Measurements from ENCODE around the gene NAA15.

NAA15 gene

GRCh38 chr4:139304920-139305319, 3.6 kb downstream of the NAA15 start:
- H3K27ac ChIP-seq (ENCODE audit: extremely low read depth, low read depth, low read length) = no peak overlapping the region
- H3K9me3 ChIP-seq (ENCODE audit: control insufficient read depth, insufficient read depth, low read depth, low read length) = no peaks in the 10 kb centered on the region
- CTCF ChIA-PET = no interaction called here
- TF ChIP-seq ZNF777 (tag by site-specific recombination; IDR thresholded peaks at IDR 0.05; ENCODE audit: borderline replicate concordance) = no peak
- no peak for TF ChIP-seq ZNF658 (tag by site-specific recombination; IDR thresholded peaks at IDR 0.05)
- peak; percentile 75 for TF ChIP-seq ZNF146 (tag by site-specific recombination; IDR thresholded peaks at IDR 0.05)
- no peaks in the 10 kb centered on the region for H3K4me1 ChIP-seq (ENCODE audit: control insufficient read depth, insufficient read depth, low read length)
- POLR2A ChIA-PET = no interaction called here
- H3K4me3 ChIP-seq (ENCODE audit: low read depth, low read length) = no peak overlapping the region
- H3K36me3 ChIP-seq (ENCODE audit: control insufficient read depth in 2 of 2, insufficient read depth in 1 of 2, low read length in 2 of 2) = peaks cover 3 to 29% of the 10 kb centered on the region in 2 experiments; a peak in 2 of 3 replicates

GRCh38 chr4:139311909-139312308, 10.6 kb downstream of the NAA15 start:
- Histone ChIP-seq H3K27ac (ENCODE audit: extremely low read depth, low read depth, low read length) (no peak overlapping the region), H3K4me1 (ENCODE audit: control insufficient read depth, insufficient read depth, low read length) (no peaks in the 10 kb centered on the region; the same call in 1 of the 2 replicates), H3K36me3 (ENCODE audit: control insufficient read depth in 2 of 2, insufficient read depth in 1 of 2, low read length in 2 of 2) (peaks cover 3 to 4% of the 10 kb centered on the region in 2 experiments; a peak in 2 of 3 replicates), H3K4me3 (ENCODE audit: low read depth, low read length) (no peak overlapping the region), H3K9me3 (ENCODE audit: control insufficient read depth, insufficient read depth, low read depth, low read length) (no peaks in the 10 kb centered on the region)
- POLR2A ChIA-PET = interaction anchor here (1.0 kb wide), 2 partner anchors 11 to 45 kb away, joined by 3 to 6 read pairs; partner anchors contain the start of gene NAA15
- TF ChIP-seq SETDB1 (IDR thresholded peaks at IDR 0.05; ENCODE audit: insufficient read length, low read length) = no peak
- no peak for TF ChIP-seq TRIM28 (IDR thresholded peaks at IDR 0.05; ENCODE audit: borderline replicate concordance, low read length)
- TF ChIP-seq HIC1 (tag by site-specific recombination; IDR thresholded peaks at IDR 0.05) = no peak
- no peak for TF ChIP-seq ZNF433 (tag by site-specific recombination; IDR thresholded peaks at IDR 0.05; ENCODE audit: low read depth)
- TF ChIP-seq ZNF174 (tag by site-specific recombination; IDR thresholded peaks at IDR 0.05) = no peak
- TF ChIP-seq ZNF701 (tag by site-specific recombination; IDR thresholded peaks at IDR 0.05) = no peak
- no peak for TF ChIP-seq ZNF404 (tag by site-specific recombination; IDR thresholded peaks at IDR 0.05)
- no peak for TF ChIP-seq ZNF26 (tag by site-specific recombination; IDR thresholded peaks at IDR 0.05)
- no peak for TF ChIP-seq ZNF202 (tag by site-specific recombination; IDR thresholded peaks at IDR 0.05; ENCODE audit: borderline replicate concordance)
- TF ChIP-seq ZBTB1 (tag by site-specific recombination; IDR thresholded peaks at IDR 0.05) = no peak
- TF ChIP-seq MYNN (tag by site-specific recombination; IDR thresholded peaks at IDR 0.05; ENCODE audit: borderline replicate concordance) = no peak
- TF ChIP-seq ZBTB7A (tag by site-specific recombination; IDR thresholded peaks at IDR 0.05; ENCODE audit: low read depth) = no peak
- no peak for TF ChIP-seq ZNF548 (tag by site-specific recombination; IDR thresholded peaks at IDR 0.05)
- TF ChIP-seq ZBTB11 (tag by site-specific recombination; conservative IDR thresholded peaks at IDR 0.05; ENCODE audit: low read depth) = no peak
- no peak for TF ChIP-seq ZNF37A (tag by site-specific recombination; IDR thresholded peaks at IDR 0.05)
- no peak for TF ChIP-seq ZNF830 (tag by site-specific recombination; IDR thresholded peaks at IDR 0.05; ENCODE audit: low read depth)
- TF ChIP-seq ZNF366 (tag by site-specific recombination; conservative IDR thresholded peaks at IDR 0.05) = no peak
- TF ChIP-seq ZNF394 (tag by site-specific recombination; IDR thresholded peaks at IDR 0.05; ENCODE audit: borderline replicate concordance) = no peak
- CTCF ChIA-PET = interaction anchor here (0.7 kb wide), 1 partner anchor 245 kb away, joined by 3 read pairs; no protein-coding TSS in a partner anchor
